Adipose tissue (tissue), 3 donors: Measurements from ENCODE around the gene PRKG1. TPM values are rescaled to one million over a fixed set of nuclear protein-coding genes. Genes with fewer than 3 reads are reported as not detected.

Experiments
- H3K27ac ChIP-seq: one replicate; pipeline ENCODE4 v1.5.1; 2013; ENCODE audit warnings: low read depth, low read length
- WGBS, 3 donors: extraction: QIAGEN DNeasy Blood & Tissue Kit; methylation state at CpG; one replicate each; pipeline ENCODE4 v1.1.7; 2013; 5-methylcytosine and 5-hydroxymethylcytosine counted together
- polyA plus RNA-seq, 3 donors: library from polyadenylated mRNA; stranded (reverse); fragments of 200-250 nt; gene quantifications; one replicate each; pipeline ENCODE4 v1.2.3, GENCODE V29; 2013
- donor health status: healthy with polysubstance abuse.
- donor health status: Bipolar disorder and iron deficiency.
- donor health status: healthy.

PRKG1 gene
- polyA plus RNA-seq, 3 donors, result 0.46 to 13.2 (median 2.1) TPM

GRCh38 chr10:52283174-52283573 is 1208.9 kb downstream of the PRKG1 start:
- WGBS, 3 donors, result 87 to 89% (median 88%) methylated on average over 2 of the region's 2 CpGs

DNA sequence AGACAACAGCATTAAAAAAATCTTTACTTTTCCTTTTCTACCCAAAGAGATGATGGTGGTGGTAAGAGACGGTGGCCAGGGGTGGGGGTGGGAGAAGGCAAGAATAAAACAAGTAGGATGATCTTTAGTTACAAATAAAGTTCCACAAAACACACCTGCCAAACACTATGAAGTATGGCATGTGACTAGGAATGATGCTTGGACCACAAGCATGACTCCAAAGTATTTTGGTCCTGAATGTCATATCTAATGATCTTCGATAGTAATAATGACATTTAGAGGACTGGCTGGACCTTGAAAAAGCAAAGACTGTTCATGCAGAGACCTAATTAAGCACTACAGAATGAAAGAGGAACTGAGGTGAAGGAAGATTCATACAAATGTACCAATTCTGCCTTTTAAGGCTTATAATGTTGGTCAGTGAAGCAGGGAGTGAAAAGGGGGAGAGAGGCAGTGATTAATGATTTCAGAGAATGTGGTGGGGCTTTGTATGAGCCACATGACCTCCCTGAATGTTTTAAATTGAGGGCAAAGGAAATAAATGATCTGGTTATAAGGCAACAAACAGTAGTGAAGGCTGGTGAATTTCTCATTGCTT is 1210.2 kb downstream of the PRKG1 start:
- H3K27ac ChIP-seq, result no peak overlapping the region
- WGBS, 3 donors, result 86 to 89% (median 86%) methylated on average over 2 of the region's 2 CpGs

More at GRCh38 chr10:52283174-52283573, 1208.9 kb downstream of the PRKG1 start:
- no peak overlapping the region for H3K27ac ChIP-seq

DNA sequence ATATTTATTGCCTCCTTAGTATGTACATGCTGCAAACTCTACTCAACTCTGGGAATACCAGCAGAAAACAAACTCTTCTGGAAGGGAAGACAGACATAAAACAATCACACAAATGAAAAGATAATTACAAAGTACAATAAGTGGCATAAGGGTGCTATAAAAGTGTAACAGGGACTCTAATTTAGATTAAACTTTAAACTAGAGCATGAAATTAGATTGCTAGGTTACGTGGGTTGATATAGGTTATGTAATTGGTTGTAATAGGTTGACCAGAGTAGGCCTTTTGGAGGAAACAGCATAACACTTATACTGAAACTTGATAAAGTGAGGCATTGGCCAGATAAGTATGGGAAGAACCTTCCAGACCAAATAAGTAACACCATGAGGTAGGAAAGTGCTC is 1213.6 kb downstream of the PRKG1 start:
- H3K27ac ChIP-seq, result no peak overlapping the region
- WGBS, 3 donors, result 81 to 94% (median 89%) methylated on average over 1 of the region's 1 CpG

GRCh38 chr10:52297747-52298146 is 1223.5 kb downstream of the PRKG1 start:
- no peak overlapping the region for H3K27ac ChIP-seq
- 81 to 83% (median 81%) methylated on average over 4 of the region's 4 CpGs for WGBS, 3 donors

DNA sequence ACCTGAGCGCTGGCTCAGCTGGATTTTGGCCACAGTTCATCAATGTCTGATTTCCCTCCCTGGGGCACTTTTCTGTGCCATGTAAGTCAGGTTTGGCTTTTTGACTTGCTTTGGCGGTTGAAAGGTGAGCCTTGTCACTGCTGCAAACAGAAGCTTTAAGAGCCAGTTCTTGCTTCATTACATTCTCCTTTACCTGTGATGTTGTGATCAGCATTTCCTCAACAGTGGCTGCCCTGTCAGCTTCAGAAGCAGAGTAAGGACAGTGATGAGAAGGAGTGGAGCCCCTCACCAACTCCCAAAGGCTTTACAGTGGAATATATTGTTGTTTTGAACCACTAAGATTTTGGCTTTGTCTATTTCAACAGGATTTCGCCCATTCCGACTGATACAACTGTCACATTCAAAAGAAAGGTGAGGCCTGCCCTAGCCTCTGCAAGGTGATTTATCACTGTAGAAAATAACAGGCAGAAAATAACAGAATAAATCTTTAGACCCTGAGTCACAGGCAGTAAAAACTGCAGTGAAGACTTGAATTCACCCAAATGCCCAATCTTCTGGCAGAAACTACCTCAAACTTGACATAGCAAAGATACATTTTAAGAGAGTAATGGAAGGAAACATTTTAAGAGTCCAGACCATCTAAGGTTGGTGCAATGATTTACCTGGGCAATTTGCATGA is 1226.5 kb downstream of the PRKG1 start:
- no peak overlapping the region for H3K27ac ChIP-seq
- 84 to 90% (median 85%) methylated on average over 4 of the region's 4 CpGs for WGBS, 3 donors

GRCh38 chr10:52308251-52309031 is 1234.2 kb downstream of the PRKG1 start:
- no peak overlapping the region for H3K27ac ChIP-seq
- WGBS, 3 donors, result 4 to 7% (median 5%) methylated on average over 40 of the region's 40 CpGs

GRCh38 chr10:52312942-52313255 is 1238.6 kb downstream of the PRKG1 start:
- 5 to 22% (median 10%) methylated on average over 3 of the region's 3 CpGs for WGBS, 3 donors
- H3K27ac ChIP-seq, result no peak overlapping the region

GRCh38 chr10:52313256-52313932 is 1239.1 kb downstream of the PRKG1 start:
- no peak overlapping the region for H3K27ac ChIP-seq
- 3 to 4% (median 3%) methylated on average over 26 of the region's 26 CpGs for WGBS, 3 donors

DNA sequence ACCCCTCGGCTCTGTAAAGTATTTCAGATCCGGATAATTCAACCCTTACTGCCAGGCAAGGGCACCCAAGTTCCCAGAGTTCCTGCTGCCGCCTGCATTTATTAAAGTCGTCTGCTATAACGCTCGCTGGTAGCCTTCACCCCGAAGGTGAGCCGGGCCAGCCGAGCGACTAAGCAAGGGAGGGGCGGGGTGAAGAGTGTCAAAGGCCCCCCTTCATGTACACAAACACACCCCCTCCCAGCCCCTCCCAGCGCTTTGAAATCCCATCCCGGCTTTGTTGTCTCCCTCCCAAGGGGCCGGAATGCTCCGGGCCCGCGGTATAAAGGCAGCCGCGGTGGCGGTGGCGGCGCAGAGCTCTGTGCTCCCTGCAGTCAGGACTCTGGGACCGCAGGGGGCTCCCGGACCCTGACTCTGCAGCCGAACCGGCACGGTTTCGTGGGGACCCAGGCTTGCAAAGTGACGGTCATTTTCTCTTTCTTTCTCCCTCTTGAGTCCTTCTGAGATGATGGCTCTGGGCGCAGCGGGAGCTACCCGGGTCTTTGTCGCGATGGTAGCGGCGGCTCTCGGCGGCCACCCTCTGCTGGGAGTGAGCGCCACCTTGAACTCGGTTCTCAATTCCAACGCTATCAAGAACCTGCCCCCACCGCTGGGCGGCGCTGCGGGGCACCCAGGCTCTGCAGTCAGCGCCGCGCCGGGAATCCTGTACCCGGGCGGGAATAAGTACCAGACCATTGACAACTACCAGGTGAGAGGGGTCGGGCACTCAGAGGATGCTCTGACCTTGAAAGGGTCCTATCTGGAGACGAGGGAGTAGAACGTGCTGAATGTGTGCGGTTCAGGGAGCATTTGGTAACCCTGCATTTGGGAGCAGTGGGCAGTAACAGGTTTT is 1239.9 kb downstream of the PRKG1 start, which contains the start of gene DKK1:
Gene DKK1, plus strand, starts transcription at position 349 of the 889 bp plus-strand sequence. Its CDS starts 154 bp downstream, at position 503.
- no peak within 1 kb of the TSS for H3K27ac ChIP-seq
- 0 to 1% (median 1%) methylated on average over 51 to 55 of the region's 55 CpGs for WGBS, 3 donors

- H3K27ac ChIP-seq, result no peak overlapping the region
- 9 to 12% (median 10%) methylated on average over 36 of the region's 36 CpGs for WGBS, 3 donors
Measured at GRCh38 chr10:52314822-52315552, 1240.7 kb downstream of the PRKG1 start.

DNA sequence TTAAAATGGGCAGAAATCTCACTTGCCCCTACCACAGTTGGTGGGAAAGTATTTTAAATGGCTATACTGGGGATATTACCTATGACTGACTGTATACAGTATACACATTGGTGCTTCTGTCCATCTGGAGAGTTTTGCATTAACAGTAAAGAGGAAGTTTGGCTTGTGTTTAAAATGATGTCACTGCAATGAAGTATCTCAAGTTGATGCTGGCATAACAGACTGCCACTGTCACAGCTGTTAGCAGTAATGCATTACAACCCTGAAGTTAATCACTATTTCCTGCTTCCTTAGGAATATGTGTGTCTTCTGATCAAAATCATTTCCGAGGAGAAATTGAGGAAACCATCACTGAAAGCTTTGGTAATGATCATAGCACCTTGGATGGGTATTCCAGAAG is 1241.7 kb downstream of the PRKG1 start:
- H3K27ac ChIP-seq, result no peak overlapping the region
- WGBS, 3 donors, result 51 to 68% (median 62%) methylated on average over 1 of the region's 1 CpG

DNA sequence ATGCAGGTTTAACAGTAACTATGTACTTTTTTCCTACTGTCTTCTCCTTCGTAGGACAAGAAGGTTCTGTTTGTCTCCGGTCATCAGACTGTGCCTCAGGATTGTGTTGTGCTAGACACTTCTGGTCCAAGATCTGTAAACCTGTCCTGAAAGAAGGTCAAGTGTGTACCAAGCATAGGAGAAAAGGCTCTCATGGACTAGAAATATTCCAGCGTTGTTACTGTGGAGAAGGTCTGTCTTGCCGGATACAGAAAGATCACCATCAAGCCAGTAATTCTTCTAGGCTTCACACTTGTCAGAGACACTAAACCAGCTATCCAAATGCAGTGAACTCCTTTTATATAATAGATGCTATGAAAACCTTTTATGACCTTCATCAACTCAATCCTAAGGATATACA is 1242.2 kb downstream of the PRKG1 start:
- WGBS, 3 donors, result 89 to 93% (median 91%) methylated on average over 4 of the region's 4 CpGs
- no peak overlapping the region for H3K27ac ChIP-seq

- WGBS, 3 donors, result 79 to 81% (median 79%) methylated on average over 5 of the region's 5 CpGs
- no peak overlapping the region for H3K27ac ChIP-seq
Measured at GRCh38 chr10:52318136-52318701, 1243.9 kb downstream of the PRKG1 start.

DNA sequence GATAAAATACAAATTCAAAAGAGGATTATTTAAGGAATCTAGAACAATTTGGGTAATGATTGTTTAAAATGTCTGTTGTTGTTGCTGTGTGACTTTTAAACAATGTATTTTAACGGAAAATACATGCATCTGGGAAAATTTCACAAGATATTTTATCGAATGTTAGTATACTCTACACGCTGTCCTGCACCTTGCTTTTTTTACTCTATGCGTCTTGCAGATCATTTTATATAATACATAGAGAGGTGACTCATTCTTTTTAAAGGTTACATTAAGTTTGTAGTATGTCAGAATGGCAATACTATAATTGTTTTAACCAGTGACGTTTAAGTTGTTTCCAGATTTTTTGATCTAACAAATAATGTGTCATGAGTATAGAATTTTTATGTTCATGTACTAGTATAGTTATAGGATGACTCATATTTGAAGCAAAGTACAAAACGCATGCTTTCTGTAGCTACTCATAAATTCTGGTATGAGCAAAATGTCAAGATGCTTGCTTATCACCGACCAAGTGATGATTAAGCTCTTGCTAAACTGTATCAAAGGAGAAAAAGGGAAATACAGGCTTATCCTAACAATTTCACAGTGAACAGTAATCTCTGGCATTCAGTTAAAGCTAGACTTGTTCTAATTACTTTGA is 1244.7 kb downstream of the PRKG1 start:
- WGBS, 3 donors, result 74 to 79% (median 76%) methylated on average over 7 of the region's 7 CpGs
- H3K27ac ChIP-seq, result no peak overlapping the region

- 87 to 91% (median 87%) methylated on average over 2 of the region's 2 CpGs for WGBS, 3 donors
- no peak overlapping the region for H3K27ac ChIP-seq
Measured at GRCh38 chr10:52319926-52320325, 1245.6 kb downstream of the PRKG1 start.

DNA sequence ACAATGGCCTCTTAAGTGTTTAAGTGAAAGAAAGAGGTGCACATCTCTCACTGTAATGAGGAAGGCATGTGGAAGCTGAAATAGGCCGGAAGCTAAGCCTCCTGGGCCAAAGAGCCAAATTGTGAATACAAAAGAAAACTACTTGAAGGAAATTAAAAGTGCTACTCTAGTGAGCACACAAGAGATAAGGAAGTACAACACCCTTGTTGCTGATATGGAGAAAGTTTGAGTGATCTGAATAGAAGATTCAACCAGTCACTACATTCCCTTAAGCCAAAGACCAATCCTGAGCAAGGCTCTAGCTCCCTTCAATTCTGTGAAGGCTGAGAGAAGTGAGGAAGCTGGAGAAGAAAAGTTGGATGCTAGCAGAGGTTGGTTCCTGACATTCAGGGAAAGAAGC is 1248.0 kb downstream of the PRKG1 start:
- WGBS, 3 donors, result 79 to 100% (median 81%) methylated on average over 1 of the region's 1 CpG
- H3K27ac ChIP-seq, result no peak overlapping the region

GRCh38 chr10:52322936-52323335 is 1248.6 kb downstream of the PRKG1 start:
- H3K27ac ChIP-seq, result no peak overlapping the region
- 78 to 91% (median 89%) methylated on average over 1 of the region's 1 CpG for WGBS, 3 donors
